HPDE6-E6E7 (cell line): ENCODE results near the gene SLC4A8.
"Not testable (repeated sequence)": the region's sequence is repeated elsewhere in the genome, so short reads cannot be mapped to it uniquely, and the experiment has no call there.

Experiments used
- DNase-seq: peaks from one replicate; pipeline ENCODE4 v3.0.0; 2011; ENCODE audit warnings: missing footprints; ENCODE audit errors: extremely low spot score

Gene SLC4A8

GRCh38 chr12:51429700-51430099, 5.1 kb downstream of the SLC4A8 start:
- DNase-seq, result no peak

- DNase-seq, result no peak
Observed at GRCh38 chr12:51430196-51430895, 5.7 kb downstream of the SLC4A8 start.

GRCh38 chr12:51432921-51433320, 8.3 kb downstream of the SLC4A8 start:
- no peak for DNase-seq

- no peak for DNase-seq
Observed at GRCh38 chr12:51434305-51434704, 9.7 kb downstream of the SLC4A8 start.

- DNase-seq, result no peak
Observed at GRCh38 chr12:51437431-51437830, 12.8 kb downstream of the SLC4A8 start.

- no peak for DNase-seq
Observed at GRCh38 chr12:51439330-51439729, 14.7 kb downstream of the SLC4A8 start.

GRCh38 chr12:51441583-51441982, 17.0 kb downstream of the SLC4A8 start:
- DNase-seq, result no peak

- no peak for DNase-seq
Observed at GRCh38 chr12:51442324-51442723, 17.7 kb downstream of the SLC4A8 start.

- DNase-seq, result no peak
Observed at GRCh38 chr12:51443573-51443972, 18.9 kb downstream of the SLC4A8 start.

GRCh38 chr12:51448618-51449256, 24.1 kb downstream of the SLC4A8 start:
- no peak for DNase-seq

GRCh38 chr12:51449580-51450246, 25.1 kb downstream of the SLC4A8 start:
- DNase-seq, result no peak

- no peak for DNase-seq
Observed at GRCh38 chr12:51450333-51450732, 25.7 kb downstream of the SLC4A8 start.

- no peak for DNase-seq
Observed at GRCh38 chr12:51450806-51451205, 26.2 kb downstream of the SLC4A8 start.

- DNase-seq, result not testable (repeated sequence)
Observed at GRCh38 chr12:51454016-51454415, 29.4 kb downstream of the SLC4A8 start.

- not testable (repeated sequence) for DNase-seq
Observed at GRCh38 chr12:51455050-51455449, 30.4 kb downstream of the SLC4A8 start.

GRCh38 chr12:51458635-51459034, 34.0 kb downstream of the SLC4A8 start:
- no peak for DNase-seq

- no peak for DNase-seq
Observed at GRCh38 chr12:51460519-51460918, 35.9 kb downstream of the SLC4A8 start.

GRCh38 chr12:51465491-51465890, 40.9 kb downstream of the SLC4A8 start:
- DNase-seq, result no peak

- no peak for DNase-seq
Observed at GRCh38 chr12:51470116-51470515, 45.5 kb downstream of the SLC4A8 start.

GRCh38 chr12:51471111-51471864, 46.7 kb downstream of the SLC4A8 start:
- DNase-seq, result no peak

GRCh38 chr12:51472984-51473383, 48.4 kb downstream of the SLC4A8 start:
- no peak for DNase-seq

GRCh38 chr12:51473947-51474346, 49.3 kb downstream of the SLC4A8 start:
- no peak for DNase-seq
